ENCODE results near the gene PTPRQ.

Gene PTPRQ

GRCh38 chr12:80692114-80692513 is 248.1 kb downstream of the PTPRQ start:
- TF ChIP-seq, protein P1, sequence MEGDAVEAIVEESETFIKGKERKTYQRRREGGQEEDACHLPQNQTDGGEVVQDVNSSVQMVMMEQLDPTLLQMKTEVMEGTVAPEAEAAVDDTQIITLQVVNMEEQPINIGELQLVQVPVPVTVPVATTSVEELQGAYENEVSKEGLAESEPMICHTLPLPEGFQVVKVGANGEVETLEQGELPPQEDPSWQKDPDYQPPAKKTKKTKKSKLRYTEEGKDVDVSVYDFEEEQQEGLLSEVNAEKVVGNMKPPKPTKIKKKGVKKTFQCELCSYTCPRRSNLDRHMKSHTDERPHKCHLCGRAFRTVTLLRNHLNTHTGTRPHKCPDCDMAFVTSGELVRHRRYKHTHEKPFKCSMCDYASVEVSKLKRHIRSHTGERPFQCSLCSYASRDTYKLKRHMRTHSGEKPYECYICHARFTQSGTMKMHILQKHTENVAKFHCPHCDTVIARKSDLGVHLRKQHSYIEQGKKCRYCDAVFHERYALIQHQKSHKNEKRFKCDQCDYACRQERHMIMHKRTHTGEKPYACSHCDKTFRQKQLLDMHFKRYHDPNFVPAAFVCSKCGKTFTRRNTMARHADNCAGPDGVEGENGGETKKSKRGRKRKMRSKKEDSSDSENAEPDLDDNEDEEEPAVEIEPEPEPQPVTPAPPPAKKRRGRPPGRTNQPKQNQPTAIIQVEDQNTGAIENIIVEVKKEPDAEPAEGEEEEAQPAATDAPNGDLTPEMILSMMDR (IDR thresholded peaks at IDR 0.05; ENCODE audit: low read depth, low read length, missing control alignments): no peak
- no peak overlapping the region for H3K4me3 ChIP-seq (replicated peaks; ENCODE audit: low read depth, low read length)
- no peak for DNase-seq (ENCODE audit: extremely low read depth, low read depth)

DNA sequence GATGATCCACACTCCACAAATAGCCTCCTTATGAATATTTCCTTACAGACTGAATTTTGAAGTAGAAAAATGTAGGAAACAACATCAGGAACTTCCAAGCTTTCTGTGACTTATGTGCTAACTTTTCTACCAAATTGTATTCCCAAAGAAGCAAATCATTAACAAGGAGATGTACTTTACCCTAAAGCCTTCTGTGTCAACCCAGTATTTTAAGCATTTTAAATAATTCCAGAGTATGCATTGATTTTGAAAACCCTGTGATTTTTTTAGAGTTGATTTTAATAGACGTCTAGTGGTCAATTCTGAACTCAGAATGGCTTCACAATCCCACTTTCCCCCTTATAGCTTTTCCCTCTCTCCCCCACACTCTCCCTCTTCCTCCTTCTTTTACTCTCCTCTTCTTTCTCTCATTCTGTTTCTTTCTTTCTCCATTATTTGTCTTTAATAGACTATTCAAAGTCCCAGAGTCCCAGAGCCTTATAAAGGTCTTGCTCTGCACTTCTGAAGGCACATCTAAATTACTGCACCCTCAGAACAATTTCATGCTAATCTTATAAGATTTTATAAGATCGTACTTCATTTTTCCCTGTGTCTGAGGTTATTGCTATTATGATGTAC is 253.3 kb downstream of the PTPRQ start:
- no peak for DNase-seq (ENCODE audit: extremely low read depth, low read depth)
- H3K4me3 ChIP-seq (replicated peaks; ENCODE audit: low read depth, low read length): no peak overlapping the region
- TF ChIP-seq, protein P1 (IDR thresholded peaks at IDR 0.05; ENCODE audit: low read depth, low read length, missing control alignments): no peak

- TF ChIP-seq, protein P1 (IDR thresholded peaks at IDR 0.05; ENCODE audit: low read depth, low read length, missing control alignments): no peak
- H3K4me3 ChIP-seq (replicated peaks; ENCODE audit: low read depth, low read length): no peak overlapping the region
- no peak for DNase-seq (ENCODE audit: extremely low read depth, low read depth)
Observed at GRCh38 chr12:80698256-80698655, 254.2 kb downstream of the PTPRQ start.

DNA sequence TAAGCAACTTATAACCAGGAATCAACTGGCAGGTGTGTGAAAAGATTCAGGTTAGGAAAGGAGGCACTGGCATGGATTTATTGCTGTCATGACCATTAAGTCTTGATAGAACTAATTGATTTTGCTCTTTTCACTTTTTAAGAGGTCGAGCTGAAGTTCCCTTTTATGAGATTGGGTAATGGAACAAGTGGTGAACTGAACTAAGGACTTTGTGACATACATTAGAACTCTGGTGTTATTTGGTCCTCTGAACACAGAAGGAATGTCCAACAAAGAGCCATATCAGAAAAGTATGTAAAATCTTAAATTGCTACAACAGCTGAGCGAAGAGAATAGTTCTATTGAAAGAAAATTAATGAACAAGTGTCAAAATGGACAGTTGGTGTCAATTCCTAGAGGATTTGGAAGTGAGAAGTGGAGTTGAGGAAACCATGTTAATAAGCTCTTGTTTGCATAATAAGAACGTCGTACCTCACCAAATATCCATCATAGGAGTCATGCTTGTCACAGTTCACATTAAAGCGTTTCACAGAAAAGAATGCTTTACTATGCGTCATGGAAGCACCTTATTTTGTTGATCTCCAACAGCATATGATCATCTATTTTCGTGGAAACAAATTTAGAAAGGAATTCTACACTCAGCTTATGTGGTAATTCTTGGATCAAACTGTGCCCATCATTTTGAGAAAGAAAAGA is 255.0 kb downstream of the PTPRQ start:
- TF ChIP-seq, protein P1 (IDR thresholded peaks at IDR 0.05; ENCODE audit: low read depth, low read length, missing control alignments): no peak
- no peak for DNase-seq (ENCODE audit: extremely low read depth, low read depth)
- H3K4me3 ChIP-seq (replicated peaks; ENCODE audit: low read depth, low read length): no peak overlapping the region

DNA sequence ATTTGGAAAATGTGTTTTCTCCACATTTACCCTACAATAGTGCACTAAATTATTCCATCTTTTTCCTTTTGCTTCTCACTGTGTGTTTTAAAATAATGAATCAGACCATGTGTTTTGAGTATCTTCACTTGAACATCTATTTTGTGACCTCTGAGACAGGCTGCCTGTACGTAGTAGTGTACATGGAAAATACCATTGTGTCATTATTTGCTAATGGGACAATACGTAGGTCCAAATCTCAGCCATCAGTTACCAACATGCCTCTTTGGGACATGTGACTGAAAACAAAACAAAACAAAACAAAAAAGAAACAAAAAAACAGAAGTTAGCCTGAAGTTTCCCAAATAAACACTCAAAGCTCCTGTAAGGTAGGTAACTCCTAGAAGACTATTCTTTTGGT is 256.3 kb downstream of the PTPRQ start:
- no peak for DNase-seq (ENCODE audit: extremely low read depth, low read depth)
- H3K4me3 ChIP-seq (replicated peaks; ENCODE audit: low read depth, low read length): no peak overlapping the region
- TF ChIP-seq, protein P1 (IDR thresholded peaks at IDR 0.05; ENCODE audit: low read depth, low read length, missing control alignments): no peak

DNA sequence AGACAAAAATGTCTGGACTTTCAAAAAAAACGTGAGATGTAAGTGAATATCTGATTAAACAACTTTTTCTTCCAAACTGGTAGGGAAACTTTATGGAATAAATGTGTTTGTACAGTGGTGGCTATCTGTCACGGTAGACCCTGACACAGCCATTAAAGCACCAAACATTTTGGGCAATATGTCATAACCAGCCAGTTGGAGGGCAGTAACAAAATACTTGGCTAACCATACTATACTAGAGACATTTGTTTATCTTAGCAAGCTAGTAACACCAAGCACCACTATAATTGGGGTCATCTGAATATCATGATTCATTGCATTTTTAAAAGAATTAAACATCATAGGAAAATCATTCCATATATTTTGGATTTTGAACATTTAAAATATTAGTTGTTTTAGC is 257.4 kb downstream of the PTPRQ start:
- TF ChIP-seq, protein P1 (IDR thresholded peaks at IDR 0.05; ENCODE audit: low read depth, low read length, missing control alignments): no peak
- DNase-seq (ENCODE audit: extremely low read depth, low read depth): no peak
- H3K4me3 ChIP-seq (replicated peaks; ENCODE audit: low read depth, low read length): no peak overlapping the region
